Measurements from ENCODE around the gene DDX17. TPM values are rescaled to one million over a fixed set of nuclear protein-coding genes. Genes with fewer than 3 reads are reported as not detected.

DDX17 gene
- total and polyA plus RNA-seq, 2 of the 8 experiments (the other 6 are each of a cell fraction or from before 2014, with no cell fraction given) = 437 to 441 TPM

GRCh38 chr22:38442967-38443627, 63.0 kb downstream of the DDX17 start (continued):
- TF ChIP-seq MAX (IDR thresholded peaks at IDR 0.05) = no peak
